HG02943 (cell line): Measurements from ENCODE around the gene CASP7.
"Not testable (repeated sequence)": the region's sequence is repeated elsewhere in the genome, so short reads cannot be mapped to it uniquely, and the experiment has no call there.

Experiments used
- ATAC-seq: cut with Tn5 transposase; IDR thresholded peaks from one replicate; pipeline ENCODE4 v1.9.1; 2021; ENCODE audit warnings: mild to moderate bottlenecking, low read depth, moderate library complexity; ENCODE audit not compliant: unreplicated experiment

The CASP7 gene

DNA sequence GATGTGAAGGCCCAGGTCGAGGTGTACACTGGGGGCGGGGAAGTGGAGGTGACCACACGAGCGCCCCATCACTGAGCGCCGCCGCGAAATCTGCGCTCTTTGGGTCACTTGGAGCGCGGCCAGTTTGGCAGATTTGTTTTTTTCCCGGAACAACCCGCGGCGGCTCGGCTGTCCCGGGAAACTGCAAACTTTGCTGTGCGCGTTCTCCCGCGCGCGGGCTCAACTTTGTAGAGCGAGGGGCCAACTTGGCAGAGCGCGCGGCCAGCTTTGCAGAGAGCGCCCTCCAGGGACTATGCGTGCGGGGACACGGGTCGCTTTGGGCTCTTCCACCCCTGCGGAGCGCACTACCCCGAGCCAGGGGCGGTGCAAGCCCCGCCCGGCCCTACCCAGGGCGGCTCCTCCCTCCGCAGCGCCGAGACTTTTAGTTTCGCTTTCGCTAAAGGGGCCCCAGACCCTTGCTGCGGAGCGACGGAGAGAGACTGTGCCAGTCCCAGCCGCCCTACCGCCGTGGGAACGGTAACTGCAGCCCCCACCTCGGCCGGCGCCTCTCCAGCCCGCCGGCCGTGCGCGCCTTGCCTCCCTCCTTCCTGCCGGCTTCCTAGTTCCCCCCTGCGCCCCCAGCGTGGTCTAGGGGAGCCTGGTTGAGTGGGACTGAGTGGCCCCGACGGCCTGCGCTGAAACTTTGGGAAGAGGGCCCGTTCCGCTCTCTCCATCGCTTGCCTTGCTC, at the start of gene CASP7:
TSS of gene CASP7 (plus strand) at position 450 of the 727 bp plus-strand sequence. CDS start 17,582 bp downstream, outside the sequence.
- ATAC-seq, result peak; percentile 57

GRCh38 chr10:113630929-113631533, 48.7 kb upstream of the CASP7 start:
- no peak for ATAC-seq

DNA sequence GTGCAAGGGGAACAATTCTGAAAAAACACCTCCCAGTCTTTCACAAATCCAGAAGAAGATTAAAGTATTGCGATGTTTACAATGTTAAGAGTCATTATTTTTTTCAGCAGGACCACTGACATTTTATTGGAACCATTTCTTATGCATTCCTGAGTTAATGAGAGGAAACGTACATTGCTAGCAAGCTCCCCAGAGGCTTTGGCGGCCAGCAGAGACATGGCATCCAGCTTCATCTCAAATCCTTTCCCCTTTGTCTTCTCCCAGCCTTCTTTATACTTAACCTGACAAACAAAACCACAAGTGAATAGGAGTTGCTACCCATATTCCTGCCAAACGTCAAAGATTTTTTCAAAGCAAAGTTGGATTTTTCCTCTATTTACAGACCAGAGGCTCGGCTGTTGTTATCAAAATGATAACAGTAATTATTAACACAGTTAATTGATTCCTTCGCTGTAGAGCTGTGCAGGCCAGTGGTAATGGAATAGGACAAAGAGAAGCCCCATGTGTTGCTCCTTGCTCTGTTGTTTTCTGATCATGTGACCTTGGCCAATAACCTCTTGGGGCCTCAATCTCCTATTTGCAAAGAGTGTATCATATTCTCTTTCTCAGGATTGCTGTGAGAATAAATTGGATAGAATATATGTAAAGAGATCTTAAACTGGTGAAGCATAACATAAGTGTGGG, 47.9 kb upstream of the CASP7 start:
- ATAC-seq, result no peak

DNA sequence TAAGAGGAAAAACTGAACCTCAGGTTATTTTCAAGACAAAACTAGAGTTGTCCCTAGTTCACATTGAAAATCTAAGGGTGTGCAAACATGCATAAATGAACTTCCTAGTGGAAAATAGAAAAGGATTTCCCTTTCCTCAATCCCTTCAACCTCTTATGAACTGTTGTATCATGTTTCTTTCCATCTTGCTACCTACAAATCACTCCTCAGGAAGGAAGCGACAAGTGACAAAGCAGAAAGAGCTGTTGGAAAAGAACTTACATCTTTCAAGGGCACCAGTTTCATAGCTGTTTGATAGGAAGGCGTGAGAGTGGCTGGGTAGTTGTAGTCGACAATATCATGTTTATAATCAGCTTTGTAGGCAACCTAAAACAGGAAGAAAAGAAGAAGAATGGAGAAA, 39.7 kb upstream of the CASP7 start:
- no peak for ATAC-seq

DNA sequence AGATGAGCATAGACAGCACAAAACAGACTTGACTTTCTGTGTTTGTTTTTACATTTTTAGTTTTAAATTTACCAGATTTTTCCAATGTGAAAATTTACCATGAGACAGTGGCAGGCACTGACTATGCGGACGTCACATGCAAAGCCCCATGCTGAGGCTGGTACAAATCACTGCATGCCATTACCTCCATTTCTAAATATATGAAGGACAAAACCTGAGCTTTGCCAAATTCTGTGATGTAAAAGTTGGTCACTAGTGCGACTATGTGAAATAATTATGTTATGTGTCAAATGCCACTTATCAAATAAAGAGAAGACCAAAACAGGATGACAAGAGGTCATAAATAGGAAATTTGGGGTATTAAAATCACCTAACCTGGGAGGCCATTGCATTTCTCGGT, 38.0 kb upstream of the CASP7 start:
- no peak for ATAC-seq

GRCh38 chr10:113643183-113643582, 36.5 kb upstream of the CASP7 start:
- ATAC-seq, result no peak

- ATAC-seq, result no peak
Measured at GRCh38 chr10:113644185-113645120, 35.3 kb upstream of the CASP7 start.

GRCh38 chr10:113646336-113647201, 33.1 kb upstream of the CASP7 start:
- ATAC-seq, result no peak

DNA sequence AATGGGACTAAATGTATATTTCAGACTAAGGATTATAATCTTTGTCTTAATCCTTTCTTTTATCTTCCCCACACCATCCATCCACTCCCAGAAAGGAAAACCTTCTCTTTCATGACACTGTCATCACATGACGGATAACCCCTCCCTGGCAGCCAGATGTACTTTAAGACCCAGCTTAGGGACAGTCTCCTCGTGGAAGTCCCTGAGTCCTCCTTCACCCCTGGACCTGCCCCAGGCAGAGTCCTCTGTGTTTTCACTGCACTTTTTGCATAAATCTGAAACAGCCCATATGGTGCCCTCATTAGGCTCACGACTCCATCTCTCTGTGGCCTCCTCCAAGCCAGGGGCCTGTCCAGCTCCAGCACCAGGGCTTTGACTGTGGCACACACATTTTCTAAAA, 31.9 kb upstream of the CASP7 start:
- no peak for ATAC-seq

DNA sequence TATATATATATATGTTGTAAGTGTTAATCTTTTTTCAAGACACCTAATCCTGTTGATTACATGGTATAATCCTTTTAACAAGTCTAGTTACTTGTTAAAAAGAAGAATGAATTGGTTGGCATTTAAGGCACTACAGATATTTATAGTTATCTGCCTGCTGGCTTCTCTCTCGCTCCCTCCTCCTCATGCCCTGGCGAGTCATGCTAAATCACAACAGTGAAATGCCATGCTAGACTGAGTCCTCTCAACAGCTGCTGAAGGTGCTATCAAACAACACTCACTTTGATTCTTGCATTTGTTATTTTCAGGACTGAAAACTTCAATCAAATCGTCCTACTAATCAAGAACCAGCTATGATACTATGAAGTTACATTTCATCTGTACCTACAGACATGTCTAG, 31.2 kb upstream of the CASP7 start:
- ATAC-seq, result no peak

DNA sequence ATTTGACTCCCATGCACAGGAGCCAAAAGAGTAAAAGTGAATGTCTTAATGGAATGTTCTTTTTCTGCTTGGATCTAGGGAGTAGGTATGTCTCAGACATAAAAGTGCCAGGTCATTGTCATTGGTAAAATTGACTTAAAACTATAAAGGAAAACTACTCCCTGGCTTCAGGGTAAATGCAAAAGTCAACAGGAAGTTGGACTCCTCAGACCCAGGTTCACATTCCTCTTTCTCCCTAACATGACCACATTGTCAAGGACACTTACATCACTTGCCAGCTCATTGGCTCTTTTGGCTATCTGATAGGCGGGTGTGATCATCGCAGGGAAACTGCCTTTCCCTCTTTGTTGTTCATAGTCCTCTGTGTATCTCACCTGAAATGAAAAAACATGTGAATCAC, 29.5 kb upstream of the CASP7 start:
- ATAC-seq, result no peak

GRCh38 chr10:113651021-113651420, 28.7 kb upstream of the CASP7 start:
- ATAC-seq, result no peak

DNA sequence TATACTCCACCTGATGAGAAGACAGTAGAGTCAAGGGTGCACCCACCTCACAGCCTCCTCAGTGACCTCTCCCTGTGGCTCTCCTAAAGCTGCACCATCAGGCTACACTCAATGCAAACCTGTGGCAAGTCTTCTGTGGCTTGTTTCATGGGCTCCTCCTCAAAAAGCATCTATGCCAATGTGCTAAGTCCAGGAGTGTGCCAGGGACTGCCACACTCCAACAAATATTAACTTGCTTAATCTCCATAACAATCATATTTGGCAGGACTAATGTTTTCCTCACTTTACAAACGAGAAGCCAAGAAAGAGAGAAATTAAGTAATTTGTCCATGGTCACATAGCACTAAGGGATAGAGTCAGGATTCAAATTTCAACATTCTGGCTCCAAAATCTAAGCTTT, 27.8 kb upstream of the CASP7 start:
- ATAC-seq, result no peak

GRCh38 chr10:113652456-113652855, 27.3 kb upstream of the CASP7 start:
- not testable (repeated sequence) for ATAC-seq

DNA sequence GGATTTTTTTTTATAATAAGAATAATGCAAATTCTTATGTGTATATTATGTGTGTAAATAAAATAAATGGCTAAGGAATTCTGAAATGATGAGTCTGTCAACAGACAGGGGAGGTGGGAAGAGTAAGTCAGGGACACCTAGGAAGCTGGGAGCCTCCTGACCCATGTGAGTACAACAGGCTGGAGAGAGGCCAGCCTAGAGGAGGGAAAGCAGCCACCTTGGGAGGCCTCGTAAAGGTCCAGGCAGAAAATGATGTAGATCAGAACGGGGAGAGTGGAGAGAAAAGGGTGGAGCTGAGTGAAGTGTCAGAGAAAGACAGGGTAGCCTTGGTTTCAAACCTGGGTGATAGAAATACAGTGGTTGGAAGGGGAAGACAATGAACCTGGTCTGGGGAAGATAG, 22.8 kb upstream of the CASP7 start:
- ATAC-seq, result no peak

- ATAC-seq, result no peak
Measured at GRCh38 chr10:113657544-113657943, 22.2 kb upstream of the CASP7 start.

GRCh38 chr10:113661332-113661731, 18.4 kb upstream of the CASP7 start:
- no peak for ATAC-seq

GRCh38 chr10:113663142-113663541, 16.6 kb upstream of the CASP7 start:
- ATAC-seq, result no peak

DNA sequence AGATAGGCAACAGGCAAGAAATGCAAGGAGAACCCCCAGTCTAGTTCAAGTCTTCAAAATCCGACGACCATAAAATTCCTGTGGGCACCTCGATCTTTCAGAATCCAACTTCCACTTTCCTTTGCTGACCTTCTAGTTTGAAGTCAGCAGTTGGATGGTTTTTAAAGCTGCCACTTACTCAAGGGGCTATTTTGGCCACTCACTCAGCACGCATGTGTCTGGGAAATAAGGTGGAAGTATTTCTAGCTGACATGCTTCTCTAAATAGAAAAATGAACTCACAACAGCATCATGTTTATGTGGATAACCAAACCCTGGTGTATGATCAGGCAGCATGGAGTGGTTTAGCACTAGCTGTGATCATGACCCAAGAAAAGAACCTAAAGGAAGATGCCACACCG, 15.8 kb upstream of the CASP7 start, which contains the start of gene NRAP:
TSS of gene NRAP (minus strand) at position 134 of the 400 bp plus-strand sequence. CDS start 159 bp downstream, outside the sequence.
- no peak for ATAC-seq

GRCh38 chr10:113665352-113665751, 14.4 kb upstream of the CASP7 start:
- ATAC-seq, result no peak
